ENCODE measurements around the gene PAK1.

The PAK1 gene

GRCh38 chr11:77472991-77473800, 698 bp downstream of the PAK1 start:
- peak; percentile 36 to 78 (median 61) for DNase-seq

- no peak for DNase-seq
These were observed 2.2 kb downstream of the PAK1 start for GRCh38 chr11:77471558-77472193.

- no peak for DNase-seq
These were observed 2.9 kb downstream of the PAK1 start for GRCh38 chr11:77470971-77471370.

DNA sequence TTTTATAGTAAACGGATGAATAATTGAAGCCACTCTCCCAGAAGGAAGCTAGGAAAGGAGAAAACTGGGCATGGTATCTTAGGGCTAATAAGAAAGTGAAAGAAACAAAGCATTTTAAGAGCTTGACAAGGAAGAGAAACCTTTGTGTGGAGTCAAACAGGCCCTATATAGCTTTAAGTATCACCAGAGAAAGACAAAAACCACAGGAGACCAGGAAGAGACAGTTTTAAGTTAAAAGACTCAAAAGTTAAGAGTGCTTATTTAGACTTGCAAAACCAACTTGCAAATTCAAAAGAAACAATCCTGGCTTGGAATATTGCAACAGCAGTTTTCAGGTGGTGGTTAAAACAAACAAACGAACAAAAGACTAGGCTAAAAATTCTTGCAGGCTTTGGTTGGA, 3.4 kb downstream of the PAK1 start:
- no peak for DNase-seq

- DNase-seq = no peak
These were observed 5.4 kb downstream of the PAK1 start for GRCh38 chr11:77468527-77468926.

- no peak for DNase-seq
These were observed 5.9 kb downstream of the PAK1 start for GRCh38 chr11:77467993-77468392.

- DNase-seq = no peak
These were observed 6.7 kb downstream of the PAK1 start for GRCh38 chr11:77467233-77467632.

DNA sequence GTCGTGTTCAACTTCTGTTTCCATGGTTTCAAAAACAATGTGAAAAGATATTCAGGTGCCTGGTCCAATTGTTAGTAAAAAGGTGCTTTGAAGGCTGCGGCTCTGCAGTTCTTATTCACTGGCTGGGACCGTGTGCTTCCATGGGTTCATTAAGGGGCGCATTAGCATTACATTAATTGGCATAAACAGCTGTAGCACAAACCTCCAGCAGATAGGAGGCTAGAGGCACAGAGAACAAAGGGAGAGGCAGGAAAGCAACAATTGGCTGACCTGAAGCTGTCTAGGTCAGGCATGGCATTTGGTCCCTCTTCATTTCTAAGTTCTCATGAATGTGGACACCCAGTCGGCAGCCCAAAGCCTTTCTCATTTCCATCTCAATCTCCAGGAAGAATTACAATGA, 16.6 kb downstream of the PAK1 start:
- no peak for DNase-seq

DNA sequence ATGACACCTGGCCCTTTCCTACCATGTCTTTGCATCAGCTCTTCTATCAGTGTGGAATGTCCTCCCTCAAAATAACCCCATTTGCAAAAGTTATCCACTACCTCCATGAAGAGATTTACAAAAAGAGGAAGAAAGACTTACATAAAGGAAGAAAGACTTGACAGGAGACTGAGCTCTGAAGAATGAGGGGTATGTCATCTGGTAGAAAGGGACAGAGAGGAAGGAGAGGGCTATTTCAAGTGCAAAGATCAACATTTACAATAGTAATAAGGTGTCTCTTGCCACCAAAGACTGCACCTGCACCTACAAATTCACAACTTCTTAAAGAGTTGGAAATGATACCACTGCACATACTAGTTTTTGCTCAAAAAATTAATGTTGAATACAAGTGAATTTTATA, 18.2 kb downstream of the PAK1 start:
- no peak for DNase-seq

- no peak for DNase-seq
These were observed 18.8 kb downstream of the PAK1 start for GRCh38 chr11:77454867-77455655.

DNA sequence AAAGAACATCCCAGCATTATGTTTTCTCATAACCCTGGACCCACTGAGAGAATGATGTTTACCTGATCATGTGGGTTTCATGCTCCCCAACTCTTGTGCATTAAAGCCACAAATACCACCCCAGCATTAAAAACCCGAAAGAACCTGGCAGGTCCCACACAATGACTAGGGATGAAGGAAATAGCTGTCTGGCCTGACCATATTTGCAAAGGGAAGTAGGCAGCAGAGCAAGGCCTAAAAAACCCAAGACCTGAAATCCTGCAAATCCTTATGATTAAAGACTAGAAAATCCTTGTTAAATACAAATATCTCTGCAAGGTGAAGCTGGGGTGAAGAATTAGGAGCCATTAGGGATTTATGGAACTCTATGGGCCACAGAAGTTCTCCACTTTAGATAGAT, 23.7 kb downstream of the PAK1 start:
- DNase-seq = no peak

- DNase-seq = no peak
These were observed 24.1 kb downstream of the PAK1 start for GRCh38 chr11:77449784-77450183.

DNA sequence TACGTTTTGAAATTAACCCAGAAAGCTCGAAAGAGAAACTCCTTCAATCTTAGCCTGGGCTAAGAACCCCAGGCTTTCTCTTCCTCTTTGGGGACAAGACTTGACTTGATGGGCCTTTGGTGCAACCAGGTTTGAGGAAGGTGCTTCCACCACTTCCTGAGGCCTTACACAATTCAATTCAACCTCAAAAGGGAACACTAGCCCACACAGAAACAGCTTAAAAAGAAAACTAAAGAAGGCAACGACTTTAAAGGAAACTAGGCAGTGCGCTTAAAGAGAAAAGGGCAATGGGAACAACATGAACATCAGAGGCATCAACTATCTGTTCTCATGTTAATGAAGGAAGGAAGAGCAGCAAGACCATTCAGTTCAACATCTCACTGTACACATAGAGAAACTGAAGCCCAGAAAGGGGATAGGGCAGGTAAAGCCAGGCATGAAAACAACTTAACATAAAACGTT, 24.8 kb downstream of the PAK1 start:
- DNase-seq = no peak

DNA sequence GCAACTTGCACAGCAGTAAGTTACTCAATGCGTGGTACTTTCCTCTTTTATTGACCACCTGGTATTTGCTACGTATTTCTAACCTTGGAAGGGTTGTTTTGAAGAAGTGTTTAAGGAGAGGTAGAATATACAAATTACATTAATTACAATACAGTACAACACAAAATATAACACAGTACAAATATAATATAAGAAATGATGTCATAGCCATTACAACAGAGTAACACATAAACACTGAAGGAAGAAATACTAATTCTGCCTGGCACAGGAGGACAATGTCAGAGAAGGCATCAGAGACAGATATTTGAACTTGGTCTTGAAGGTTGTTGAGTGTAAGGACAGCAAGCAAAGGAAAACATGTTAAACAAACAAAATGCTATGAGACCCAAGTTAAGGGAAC, 25.6 kb downstream of the PAK1 start:
- no peak for DNase-seq

GRCh38 chr11:77446911-77447629, 26.8 kb downstream of the PAK1 start:
- DNase-seq = no peak

DNA sequence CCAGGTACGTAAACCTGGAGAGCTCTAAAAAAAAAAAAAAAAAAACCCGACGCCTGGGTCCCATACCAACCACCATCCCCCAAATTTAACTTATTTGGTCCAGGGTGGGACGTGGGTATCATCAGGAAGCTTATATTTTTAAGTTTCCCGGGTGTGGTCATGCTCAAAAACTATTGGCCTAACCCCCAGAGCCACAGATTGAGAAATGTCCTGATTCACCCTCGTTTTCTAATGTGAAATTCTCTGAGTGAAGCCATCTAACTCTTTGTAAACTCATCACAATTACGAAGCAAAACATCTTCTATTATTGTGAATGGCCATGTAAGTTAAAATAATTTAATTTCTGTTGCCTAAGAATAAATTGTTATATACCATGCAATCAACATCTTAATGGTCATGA, 29.6 kb downstream of the PAK1 start:
- no peak for DNase-seq

DNA sequence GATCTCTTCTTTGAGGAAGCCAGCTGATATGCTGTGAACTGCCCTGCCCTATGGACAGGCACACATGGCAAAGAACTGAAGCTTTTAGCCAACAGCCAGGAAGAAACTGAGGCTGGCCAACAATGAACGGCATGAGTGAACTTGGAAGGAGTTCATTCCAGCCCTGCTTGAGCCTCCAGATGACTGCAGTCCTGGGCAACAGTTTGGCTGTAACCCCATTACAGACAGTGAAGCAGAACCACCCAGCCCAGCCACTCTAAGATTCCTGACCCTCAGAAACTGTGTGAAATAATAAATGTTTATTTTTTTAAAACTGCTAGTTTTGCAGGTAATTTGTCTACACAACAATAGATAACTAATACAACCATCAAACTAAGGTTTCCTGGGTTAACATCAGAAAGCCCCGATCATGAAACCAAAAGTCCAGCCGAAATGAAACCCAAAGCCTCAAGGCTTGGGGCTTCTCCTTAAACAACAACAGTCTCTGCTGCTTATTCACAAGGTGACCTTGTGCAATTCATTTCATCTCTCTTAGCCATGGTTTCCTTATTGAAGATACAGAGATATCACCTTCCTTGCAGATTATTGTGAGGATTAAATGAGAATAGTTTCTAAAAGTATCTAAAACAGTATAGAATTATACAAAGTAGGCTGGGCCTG, 31.4 kb downstream of the PAK1 start:
- DNase-seq = no peak

GRCh38 chr11:77441426-77441825, 32.5 kb downstream of the PAK1 start:
- no peak for DNase-seq

DNA sequence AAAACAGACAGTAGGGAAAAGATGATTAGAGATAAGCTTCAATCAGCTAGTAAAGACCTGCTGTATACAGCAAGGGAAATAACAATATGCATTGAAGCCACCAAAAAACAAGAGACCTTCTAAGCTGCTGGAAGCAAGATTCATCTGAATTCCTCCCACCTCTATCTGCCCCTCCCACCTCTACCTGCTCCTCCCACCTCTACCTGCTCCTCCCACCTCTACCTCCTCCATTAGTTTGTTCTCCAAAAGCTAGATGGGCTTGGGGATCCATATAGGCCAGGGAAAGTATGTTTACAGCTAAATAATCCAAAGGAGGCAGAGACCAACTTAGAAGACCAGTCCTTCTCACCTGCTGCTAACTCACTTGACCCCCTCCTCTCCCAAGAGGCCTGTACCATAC, 33.2 kb downstream of the PAK1 start:
- no peak for DNase-seq

- DNase-seq = no peak
These were observed 35.4 kb downstream of the PAK1 start for GRCh38 chr11:77438487-77438886.

GRCh38 chr11:77436969-77437368, 36.9 kb downstream of the PAK1 start:
- no peak for DNase-seq

DNA sequence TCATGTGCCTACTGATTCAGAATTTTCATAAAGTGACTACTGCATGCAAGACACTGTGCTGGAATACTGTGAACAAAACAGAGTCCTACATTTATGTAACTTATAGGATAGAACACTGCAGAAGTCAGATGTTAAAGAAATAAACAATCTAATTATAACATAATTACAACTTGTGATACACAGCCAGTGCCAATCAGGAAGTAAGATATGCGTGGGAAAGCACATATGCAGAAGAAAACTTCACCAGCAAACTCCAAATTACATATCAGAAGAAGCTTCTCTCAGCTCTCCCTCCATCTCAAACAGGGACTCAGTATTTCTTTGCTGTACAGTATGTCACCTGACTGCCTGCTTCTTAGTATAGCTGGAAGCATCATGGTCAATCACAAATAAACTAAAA, 37.4 kb downstream of the PAK1 start:
- no peak for DNase-seq

DNA sequence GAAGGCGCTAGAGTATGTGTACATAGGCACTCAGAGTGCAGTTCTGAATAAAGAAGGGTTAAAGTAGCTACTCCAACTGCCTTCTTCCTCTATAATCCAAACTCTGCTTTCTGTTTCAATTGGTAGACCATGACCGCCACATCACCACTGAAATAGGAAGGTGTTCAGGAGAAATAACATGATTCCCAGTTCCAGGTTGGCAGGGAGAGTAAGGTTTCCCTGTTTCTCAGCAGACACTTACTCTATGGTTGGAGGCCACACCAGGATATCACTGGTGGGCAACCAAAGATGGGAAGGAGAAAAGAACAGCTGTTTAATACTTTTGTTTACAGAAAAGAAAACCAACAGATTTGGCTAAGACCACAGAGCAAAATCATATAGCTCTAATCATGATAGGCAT, 37.9 kb downstream of the PAK1 start:
- DNase-seq = no peak

All from stimulated activated naive CD4-positive, alpha-beta T cell (primary cell).